Smooth muscle cell of the brain vasculature (primary cell): ENCODE results near the gene ATP2C2.

Experiments used
- DNase-seq: peaks from one replicate; pipeline ENCODE4 v3.0.0-alpha.2; 2012; ENCODE audit warnings: low read depth, low spot score

ATP2C2 gene

DNA sequence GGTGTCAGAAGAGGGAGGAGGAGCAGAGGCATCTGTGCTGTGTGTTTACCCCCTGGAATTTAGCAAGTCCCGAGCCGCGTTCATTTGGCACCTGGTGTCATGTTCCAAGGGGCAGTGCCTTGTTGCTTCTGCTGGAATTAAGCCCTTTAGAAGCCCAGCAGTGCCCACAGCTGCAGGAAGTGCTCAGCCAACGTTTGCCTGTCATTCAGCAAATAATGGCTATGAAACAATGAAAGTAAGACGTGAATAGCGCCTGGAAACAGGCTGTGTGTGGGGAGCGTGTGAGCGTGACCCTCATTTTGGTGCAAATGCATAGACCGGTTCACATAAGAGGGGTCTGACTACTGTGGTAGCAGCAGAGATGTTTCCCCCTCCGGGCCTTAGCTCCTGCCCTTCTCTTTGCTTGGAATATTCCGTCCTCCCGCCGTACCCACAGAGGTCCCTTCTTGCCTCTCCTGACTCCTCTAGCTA lies 5.8 kb upstream of the ATP2C2 start:
- DNase-seq, result no peak

DNA sequence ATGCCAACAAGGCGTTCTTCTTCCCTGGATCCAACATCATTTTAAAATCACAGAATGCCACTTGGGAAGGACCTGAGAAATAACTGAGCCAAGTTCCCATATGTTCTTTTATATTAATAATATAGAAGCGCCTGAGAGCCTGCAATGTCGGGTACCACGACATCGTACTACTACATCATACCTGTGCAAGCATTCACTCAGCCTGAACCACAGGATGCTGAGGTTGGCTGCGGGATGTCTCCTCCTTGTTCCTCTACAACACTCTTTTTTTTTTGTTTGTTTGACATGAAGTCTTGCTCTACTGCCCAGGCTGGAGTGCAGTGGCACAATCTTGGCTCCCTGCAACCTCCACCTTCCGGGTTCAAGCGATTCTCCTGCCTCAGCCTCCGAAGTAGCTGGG lies 2.1 kb upstream of the ATP2C2 start:
- no peak for DNase-seq

DNA sequence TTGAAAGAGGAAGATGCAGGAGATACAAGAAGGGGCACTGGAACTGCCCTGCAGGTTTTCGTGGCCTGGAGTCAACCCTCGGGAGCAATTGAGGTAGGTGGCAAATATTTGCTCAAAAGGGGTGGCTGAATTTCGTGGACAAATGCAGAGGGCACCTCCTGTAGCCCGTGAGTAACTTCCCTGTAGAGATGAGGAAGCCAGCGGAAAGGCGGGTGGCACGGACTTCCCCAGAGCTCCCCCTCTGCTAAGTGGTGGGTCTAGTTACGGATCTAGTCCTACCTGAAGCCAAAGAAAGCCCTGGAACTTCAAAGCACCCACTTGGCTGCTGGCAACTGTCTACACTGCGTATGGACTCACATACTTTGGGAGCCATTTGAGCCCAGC lies 1.0 kb upstream of the ATP2C2 start:
- DNase-seq, result no peak

DNA sequence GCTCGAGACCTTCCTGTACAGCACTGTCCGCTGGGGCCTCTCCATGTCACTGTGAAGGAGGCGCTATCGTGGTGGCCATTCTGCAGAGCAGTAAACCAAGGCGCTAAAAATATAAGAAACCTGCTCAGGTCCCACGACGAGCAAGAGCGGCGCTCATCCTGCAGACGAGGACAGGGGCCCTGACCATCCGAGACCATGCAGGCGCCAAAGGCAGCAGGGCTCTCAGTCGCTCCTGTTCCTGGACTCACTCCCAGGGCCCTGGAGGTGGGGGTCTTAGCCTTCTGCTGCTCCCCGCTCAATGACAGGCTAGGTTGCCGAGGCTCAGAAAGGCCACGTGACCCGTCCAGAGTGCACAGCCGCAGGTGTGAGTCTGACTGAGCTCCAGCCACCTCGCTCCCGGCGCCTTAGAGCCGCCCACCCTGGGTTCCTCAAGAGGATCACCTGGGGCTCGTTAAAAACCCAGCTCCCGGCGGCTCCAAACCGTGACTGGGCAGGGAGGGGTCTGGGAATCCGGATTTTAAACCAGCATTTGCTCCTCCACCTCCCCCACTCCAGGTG lies 509 bp upstream of the ATP2C2 start:
- no peak for DNase-seq

DNA sequence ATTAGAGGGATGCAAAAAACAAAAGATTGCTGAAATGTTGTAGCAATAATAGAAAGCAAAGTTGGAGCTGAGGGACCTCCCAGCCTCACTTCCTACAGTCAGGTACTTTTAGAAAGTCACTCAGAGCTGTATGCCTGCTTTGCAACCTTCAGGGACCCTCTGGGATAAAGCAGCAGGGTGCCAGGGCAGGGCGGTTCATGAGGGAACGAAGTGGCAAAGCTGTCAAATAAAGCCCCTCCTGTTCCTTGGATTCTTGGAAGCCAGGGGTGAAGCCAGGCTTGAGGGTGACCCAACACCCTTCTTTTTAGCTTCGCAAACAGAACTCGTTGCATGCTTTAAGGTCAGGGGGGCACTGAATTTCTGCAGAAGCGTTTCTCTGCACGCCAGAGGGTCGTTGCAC lies 767 bp downstream of the ATP2C2 start:
- DNase-seq, result no peak

DNA sequence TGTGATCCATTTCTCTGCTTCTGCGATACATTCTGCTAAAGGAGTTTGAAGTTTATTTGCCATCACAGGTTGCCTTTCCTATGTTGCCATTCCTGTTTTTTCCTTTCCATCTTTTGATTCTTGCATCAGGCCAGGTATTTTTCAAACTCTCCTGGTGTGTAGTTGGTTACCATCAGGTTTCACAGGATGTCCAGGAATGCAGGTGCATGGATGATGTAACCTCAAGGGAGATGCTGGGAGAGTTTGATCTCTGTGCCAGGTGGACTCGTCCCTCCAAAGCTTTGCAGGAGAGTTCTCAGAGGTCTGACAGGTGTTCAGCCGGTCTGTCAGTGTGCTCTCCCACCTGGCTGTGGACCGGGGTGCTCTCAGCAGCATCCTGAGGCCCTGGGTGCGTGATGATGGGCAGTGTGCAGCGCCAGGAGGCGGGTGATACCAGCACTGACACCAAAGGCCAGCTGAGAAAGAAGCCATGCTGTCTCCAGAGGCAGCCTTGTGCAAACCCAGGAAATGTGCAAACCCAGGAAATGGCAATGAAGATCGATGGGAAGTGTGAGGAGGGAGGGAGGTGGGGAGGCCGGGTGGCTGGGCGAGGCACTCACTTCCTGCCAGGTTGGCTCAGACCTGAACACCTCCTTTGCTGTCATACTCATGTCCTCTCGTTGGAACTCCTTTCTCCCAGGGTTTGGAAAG lies 1.7 kb downstream of the ATP2C2 start:
- DNase-seq, result no peak

DNA sequence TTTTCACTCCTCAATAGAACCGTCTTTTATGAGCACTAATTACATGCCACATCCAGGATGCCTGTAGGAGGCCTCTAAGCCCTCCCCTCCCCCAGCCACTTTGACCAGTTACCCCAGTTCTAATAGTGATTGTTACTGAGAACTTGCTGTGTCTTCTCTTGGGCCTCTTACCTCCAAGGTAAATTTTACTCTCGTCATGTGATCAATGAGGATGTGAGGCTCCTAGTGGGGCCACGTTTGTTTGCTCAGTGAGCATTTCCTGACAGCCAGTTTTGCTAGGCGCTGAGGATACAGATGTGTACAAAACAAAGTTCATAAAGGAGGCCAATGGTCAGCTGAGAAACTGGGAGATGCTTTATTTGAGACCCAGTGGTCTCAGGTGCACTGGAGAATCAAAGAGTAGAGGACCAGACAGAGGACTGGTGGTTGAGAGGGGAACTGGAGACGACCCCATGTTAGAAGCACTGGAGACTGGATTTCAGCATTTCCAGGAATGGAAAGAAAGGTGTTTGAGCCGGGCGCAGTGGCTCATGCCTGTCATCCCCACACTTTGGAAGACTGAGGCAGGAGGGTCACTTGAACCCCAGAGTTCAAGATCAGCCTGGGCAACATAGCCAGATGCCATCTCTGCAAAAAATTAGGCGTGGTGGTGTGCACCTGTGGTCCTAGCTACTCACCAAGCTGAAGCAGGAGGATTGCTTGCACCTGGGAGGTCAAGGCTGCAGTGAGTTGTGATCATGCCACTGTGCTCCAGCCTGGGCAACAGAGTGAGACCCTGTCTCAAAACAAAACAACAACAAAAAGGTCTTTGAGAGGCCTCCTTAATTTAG lies 2.6 kb downstream of the ATP2C2 start:
- DNase-seq, result no peak

DNA sequence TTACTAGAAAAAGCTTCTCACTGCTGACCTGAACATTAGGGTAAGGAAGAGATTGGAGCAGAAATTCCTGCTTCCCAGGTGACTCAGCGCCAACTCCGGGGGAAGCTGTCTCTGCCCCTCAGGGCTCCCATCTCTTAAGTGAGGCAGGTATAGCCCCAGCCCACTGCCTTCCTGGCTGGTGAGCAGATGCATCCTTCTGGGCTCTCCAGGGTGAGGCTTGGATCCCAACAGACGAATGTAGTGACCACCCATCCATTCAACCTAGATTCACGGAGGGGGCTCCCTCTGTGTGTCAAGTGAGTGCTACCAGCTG lies 3.2 kb downstream of the ATP2C2 start:
- no peak for DNase-seq

DNA sequence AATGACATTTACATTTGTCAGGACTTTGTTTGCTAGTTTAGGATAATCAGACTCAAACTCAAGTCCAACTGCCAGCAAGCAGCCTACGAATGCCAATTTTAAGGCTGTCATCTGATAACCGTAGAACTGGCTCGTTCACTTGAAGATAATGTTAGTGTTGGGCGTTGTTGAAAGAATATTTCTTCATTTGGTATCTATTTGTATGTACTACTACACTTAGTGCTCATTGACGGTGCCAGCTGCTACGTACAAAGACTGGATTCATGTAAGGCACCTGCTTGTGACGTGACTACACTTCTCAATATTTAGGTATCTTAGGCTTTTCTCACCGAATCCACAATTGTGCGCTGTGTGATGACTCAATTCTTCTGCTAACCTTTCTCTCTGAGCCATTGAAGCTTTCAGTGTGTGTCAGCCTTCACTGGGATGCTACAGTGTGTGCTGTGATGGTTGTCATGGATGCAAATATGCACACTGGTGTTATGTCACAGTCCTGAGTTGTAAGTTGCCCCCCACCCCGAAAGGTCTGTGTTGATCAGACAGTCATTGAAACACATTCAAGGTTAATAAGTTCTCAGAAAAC lies 5.7 kb downstream of the ATP2C2 start:
- no peak for DNase-seq

DNA sequence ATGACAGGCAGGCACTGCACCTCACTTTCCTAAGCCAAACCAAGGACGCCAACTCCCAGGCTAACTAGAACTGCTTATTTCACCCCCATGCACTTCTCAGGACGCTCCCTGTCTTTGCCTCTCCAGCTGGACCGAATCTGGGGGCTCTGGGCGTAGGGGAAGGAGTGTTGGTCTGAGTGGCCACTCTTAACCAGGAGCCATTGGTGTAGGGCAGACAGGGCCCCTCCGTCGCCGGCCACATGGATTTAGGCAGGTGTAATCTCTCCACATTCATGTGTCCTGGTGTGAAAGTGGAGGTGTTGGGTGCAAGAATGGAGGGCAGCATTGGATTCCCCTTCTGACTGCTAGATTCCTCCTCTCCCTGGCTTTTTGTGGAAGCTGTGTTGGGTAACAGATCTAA lies 9.8 kb downstream of the ATP2C2 start:
- no peak for DNase-seq

DNA sequence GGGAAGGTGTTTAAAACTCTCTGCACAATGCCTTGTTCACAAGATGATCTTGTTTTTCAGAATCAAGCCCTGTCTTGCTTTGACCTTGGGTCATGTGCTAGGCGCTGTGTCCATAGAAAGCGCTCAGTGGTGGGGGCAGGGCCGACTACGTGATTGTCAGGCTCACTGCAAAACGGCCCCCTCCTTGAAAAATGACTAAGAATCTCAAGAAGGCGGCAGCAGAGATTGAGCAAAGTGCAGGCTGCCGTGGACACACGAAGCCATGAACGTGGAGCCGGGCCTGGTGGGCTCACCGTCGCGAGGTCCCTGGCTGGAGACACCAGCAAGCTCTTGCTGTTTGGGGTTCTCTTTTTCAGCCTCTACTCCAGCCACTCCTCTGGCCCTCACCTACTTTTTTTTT lies 10.2 kb downstream of the ATP2C2 start:
- DNase-seq, result no peak

DNA sequence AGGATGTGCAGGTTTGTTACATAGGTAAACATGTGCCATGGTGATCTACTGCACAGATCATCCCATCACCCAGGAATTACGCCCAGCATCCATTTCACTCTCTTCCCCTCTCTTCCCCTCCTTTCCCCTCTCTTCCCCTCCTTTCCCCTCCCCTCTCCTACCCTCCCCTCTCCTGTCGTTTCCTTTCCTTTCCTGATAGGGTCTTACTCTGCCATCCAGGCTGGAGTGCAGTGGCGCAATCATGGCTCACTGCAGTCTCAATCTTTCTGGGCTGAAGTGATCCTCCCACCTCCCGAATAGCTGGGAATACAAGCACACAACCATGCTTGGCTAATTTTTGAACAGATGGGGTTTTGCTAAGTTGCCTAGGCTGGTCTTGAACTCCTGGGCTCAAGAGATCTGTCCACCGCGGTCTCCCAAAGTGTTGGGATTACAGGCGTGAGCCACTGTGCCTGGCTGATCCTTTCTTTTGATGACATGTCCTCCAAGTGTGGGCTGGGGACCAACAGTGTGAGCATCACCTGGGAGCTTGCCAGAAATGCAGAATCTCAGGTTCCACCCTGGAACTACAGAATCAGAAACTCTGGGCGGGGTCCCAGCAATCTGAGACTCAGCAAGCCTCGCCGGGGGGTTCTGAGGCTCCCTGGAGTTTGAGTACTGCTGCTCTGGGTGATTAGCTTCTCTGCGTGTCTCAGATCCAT lies 10.8 kb downstream of the ATP2C2 start:
- no peak for DNase-seq

DNA sequence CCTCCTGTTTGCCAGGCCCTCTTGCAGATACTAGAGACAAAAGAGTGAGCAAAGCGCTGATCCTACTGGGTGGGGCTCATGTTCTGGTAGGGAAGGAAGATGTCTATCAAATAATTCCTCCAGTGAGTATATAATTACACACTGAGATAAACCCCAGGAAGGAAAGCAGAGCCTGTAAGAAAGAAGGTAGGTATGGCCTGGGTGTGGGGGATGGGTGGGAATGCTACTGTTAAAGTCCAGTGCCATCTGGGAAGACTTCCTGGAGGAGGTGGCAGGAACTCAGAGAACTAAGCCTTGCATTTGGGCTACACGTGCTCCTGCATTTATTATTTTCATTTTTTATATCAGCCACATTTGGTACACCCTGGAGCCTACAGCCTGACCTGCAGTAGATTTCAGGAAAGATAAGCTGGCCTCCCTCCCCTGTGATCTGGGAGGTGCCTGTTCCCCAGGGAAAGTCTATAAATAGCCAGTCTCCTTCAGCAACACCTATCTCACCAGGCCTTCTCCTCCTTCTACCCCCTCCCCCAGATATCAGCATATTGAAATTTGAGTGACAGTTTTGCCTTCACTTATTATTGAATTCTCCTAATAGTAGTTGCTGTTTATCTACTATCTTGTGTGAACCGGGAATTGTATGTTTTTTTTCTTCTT lies 11.5 kb downstream of the ATP2C2 start:
- DNase-seq, result no peak

DNA sequence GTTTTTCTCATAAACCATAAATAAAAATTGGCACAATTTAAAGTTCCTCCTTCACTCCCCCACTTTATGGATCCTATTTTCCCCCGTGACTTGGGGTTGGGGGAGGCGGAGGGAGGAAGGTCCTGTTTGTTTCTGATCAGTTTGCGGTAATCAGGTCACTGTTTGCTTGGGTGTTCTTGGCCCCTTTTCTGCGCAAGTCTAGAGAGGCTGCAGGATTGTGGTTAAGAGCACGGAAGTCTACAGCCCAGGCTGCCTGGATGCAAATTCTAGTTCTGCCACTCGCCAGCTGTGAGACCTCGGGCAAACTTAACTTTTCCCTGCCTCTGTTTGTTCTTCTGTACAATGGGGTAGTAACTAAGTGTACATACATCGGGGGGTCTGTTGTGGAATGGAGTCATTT lies 12.1 kb downstream of the ATP2C2 start:
- DNase-seq, result no peak

DNA sequence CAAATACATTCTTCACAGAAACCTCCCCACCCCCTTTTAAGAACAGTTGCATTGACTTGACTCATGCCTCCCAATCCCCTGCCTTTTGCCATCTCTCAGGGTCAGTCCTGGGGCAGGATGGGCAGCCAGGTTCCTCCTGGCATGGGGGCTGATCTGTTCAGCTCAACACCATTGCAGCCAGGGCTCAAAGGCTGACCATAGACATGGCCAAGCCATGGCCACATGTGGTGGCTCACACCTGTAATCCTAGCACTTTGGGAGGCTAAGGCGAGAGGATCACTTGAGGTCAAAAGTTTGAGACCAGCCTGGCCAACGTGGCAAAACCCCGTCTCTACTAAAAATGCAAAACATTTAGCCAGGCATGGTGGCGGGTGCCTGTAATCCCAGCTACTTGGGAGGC lies 14.1 kb downstream of the ATP2C2 start:
- no peak for DNase-seq

DNA sequence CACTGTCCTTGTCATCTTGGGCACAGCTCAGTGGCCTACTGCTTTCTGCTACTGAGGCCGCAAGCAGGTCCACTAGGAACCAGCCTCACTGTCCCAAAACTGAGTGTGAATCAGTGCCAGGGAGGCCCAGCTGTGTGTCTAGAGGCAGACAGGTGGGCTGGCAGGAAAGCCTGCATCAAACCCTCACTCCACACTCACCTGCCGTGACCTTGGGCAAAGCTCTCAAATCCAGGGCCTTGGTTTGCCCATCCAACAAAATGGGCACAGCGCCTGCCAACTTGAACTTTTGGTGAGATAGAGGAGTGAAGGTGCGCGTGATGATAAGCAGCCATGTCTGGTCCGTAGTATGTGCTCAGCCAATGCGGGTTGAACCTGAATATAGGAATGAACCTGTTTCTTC lies 14.8 kb downstream of the ATP2C2 start:
- no peak for DNase-seq

DNA sequence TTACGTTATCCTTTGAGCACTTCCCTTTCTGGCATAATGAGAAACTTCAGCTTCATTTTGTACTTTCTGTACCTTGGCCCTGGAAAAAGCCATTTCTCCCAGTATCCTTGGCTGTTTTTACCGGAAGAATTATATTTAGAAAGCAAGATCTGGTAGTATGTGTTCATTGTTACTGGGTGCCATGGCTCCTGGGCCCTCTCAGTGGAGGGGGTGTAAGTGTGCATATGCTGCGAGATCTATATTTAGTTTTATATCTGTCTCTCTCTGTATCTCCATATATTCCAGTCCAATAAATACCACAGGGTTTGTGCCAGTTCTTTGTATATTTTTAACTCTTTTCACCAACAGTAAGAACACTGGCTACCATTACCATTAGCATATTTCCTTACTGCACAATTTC lies 17.7 kb downstream of the ATP2C2 start:
- DNase-seq, result no peak

DNA sequence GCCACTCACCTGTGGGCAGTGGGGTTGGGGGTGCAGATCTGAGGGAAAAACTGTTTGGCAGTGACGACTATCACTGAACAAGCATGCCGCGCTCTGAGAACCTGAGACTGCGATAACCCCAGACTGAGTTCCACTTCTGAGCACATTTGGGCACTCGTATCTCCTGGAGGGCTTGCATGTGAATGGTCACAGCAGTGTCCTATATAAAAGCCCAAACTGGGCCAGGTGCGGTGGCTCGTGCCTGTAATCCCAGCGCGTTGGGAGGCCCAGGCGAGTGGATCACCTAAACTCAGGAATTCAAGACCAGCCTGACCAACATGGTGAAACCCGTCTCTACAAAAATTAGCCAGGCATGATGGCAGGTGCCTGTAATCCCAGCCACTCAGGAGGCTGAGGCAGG lies 18.7 kb downstream of the ATP2C2 start:
- no peak for DNase-seq

DNA sequence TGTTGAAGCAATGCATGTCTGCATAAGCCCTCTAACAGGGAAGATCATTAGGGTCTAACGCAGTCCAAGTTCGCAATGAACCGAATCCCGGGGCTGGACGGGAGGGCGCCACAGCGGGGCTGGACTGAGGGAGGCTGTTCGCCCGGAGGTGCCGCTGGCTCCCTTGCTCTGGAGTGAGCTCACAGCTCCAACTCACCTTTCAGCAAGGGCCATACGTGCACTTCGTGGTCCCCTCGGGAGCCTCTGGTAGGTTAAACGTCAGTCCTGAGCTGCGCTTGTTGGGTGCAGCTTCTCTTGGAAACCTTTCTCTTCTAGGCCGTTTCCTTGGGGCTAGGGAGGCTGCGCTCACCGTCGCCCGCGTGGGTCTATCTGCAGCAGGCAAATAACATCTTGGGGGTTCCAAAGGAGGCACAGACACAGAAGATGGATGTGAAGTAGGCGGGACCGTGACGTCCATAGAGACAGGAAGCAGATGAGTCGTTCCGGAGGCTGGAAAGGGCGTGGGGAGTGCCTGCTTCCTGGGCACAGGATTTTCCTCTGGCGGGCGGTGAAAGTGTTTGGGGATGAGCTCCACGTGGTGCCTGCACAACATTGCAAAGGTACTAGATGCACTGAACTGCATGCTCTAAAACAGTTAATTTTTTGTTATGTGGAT lies 21.9 kb downstream of the ATP2C2 start:
- no peak for DNase-seq

DNA sequence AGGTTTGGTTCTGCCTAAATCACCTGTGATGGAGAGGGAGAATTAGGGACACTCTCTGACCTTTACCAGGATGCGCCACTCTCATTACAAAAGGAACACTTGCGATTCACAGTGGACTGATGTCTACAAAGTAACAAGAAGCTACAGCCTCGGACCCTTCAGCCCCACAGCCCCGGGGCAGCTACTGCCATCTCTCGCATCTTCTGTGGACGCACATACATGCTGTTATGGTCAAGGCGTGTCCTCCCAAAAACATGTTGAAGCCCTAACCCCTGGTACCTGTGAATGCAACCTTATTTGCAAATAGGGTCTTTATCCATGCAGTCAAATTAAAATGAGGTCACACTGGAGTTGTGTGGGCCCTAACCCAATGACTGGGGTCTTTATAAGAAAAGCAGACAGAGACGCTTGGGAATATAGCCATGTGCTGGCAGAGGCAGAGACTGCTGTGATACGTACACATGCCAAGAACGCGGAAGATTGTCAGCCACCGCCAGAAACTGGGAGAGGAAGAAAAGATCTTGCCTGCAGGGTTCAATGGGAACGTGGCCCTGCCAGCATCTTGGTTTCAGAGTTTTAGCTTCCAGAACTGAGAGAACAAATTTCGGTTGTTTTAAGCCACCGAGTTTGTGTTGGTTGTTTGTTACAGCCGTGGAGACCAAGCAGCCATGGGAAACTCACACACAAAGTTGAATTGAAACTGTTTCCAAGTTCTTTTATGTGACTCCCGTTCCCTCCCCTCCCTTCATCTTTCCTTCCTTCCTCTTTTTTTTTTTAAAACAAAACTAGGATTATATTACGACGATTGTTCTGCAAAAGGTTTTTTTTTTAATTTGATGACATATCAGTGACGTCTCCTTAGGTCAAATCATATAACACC lies 23.1 kb downstream of the ATP2C2 start:
- DNase-seq, result no peak
